Stomach (tissue), 4 donors: ENCODE data around the gene GIMAP8.

ENCODE experiments used
- CTCF ChIP-seq, 7 experiments: fragments of 450-650 bp in 4 of 7; fragments of 200-600 bp in 3 of 7; sonication (generic) in 3 of 7; IDR thresholded peaks; one replicate each; pipeline ENCODE4 v1.5.1; 2016 to 2019; ENCODE audit warnings: antibody characterized with exemption in 7 of 7, control low read depth in 2 of 7, mild to moderate bottlenecking in 1 of 7
- POLR2A ChIP-seq, 4 donors: fragments of 450-650 bp; IDR thresholded peaks; one replicate each; pipeline ENCODE4 v1.6.1; 2016; ENCODE audit warnings: antibody characterized with exemption in 4 of 4, control low read depth in 2 of 4, mild to moderate bottlenecking in 1 of 4, moderate library complexity in 1 of 4
- POLR2AphosphoS5 ChIP-seq, 3 donors: sonication (generic); formaldehyde crosslinking; IDR thresholded peaks; one replicate each; pipeline ENCODE4 v1.6.1; 2016; ENCODE audit warnings: antibody characterized with exemption in 3 of 3

GRCh38 chr7:150468241-150468640, 17.8 kb downstream of the GIMAP8 start:
- TF ChIP-seq CTCF (IDR thresholded peaks at IDR 0.05) (no peak), POLR2AphosphoS5 (IDR thresholded peaks at IDR 0.05) (no peak), POLR2A (IDR thresholded peaks at IDR 0.05) (no peak)
